Measurements from ENCODE around the gene CREG2. TPM values are rescaled to one million over a fixed set of nuclear protein-coding genes. Genes with fewer than 3 reads are reported as not detected.

CREG2 gene, protein sequence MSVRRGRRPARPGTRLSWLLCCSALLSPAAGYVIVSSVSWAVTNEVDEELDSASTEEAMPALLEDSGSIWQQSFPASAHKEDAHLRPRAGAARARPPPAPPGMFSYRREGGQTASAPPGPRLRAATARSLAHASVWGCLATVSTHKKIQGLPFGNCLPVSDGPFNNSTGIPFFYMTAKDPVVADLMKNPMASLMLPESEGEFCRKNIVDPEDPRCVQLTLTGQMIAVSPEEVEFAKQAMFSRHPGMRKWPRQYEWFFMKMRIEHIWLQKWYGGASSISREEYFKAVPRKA
- total RNA-seq: under 1 TPM in 2 of 4 donors, not detected in 2; under 0.01 to 0.16 TPM

DNA sequence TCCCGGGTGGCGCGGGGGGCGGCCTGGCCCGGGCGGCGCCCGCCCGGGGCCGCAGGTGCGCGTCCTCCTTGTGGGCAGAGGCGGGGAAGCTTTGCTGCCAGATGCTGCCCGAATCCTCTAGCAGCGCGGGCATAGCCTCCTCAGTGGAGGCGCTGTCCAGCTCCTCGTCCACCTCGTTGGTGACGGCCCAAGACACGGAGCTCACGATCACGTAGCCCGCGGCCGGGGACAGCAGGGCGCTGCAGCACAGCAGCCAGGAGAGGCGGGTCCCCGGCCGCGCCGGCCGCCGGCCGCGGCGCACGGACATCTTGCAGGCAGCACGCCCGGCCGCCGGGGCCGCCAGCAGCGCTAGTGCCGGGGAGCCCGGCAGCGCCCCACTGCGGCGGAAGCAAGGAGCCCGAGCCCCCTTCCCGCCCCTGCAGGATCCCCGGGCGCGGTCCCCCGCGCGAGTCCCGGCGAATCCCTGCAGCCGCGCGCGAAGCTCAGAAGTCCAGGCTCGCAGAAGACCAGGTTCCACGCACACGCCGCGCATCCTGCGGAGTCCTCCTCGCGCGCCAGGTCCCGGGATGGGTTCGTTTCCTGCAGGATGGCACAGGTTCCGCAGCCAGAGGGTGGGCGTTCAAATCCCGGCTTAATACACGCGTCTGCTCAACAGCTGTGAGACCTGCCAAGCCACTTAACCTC is at the start of gene CREG2:
Gene CREG2 (minus strand): TSS at position 353 of the 684 bp plus-strand sequence. CDS start 46 bp downstream, at position 307.
- Histone ChIP-seq H3K9me3 (no peaks in the 10 kb centered on the region), H3K36me3 (no peaks in the 10 kb centered on the region), H3K27me3 (peaks cover 67% of the 10 kb centered on the region), H3K27ac (no peak within 1 kb of the TSS), H3K4me1 (peaks cover 5 to 14% (median 11%) of the 10 kb centered on the region in 4 donors), H3K4me3 (peak within 1 kb of the TSS in 3 of 4 donors; percentile 21 to 61 (median 40))
- WGBS, 2 donors (ENCODE audit: low coverage in 1 of 2): 0 to 3% methylated on average over 4 to 9 of the region's 79 CpGs
- peak; percentile 32 for DNase-seq
- intact Hi-C loops (cut with DNase I; ENCODE audit: low total_unique reads): no loop called here
- in situ Hi-C loops (cut with MboI; ENCODE audit: low pct_ligation_motif_present in 1 of 4, low pct_unique_long_range_greater_than_20kb in 1 of 4, low sequenced_read_pairs in 3 of 4): no loop called here
- TF ChIP-seq EP300 (IDR thresholded peaks at IDR 0.05; ENCODE audit: low read depth) (no peak), POLR2A (IDR thresholded peaks at IDR 0.05) (no peak), POLR2AphosphoS5 (IDR thresholded peaks at IDR 0.05) (no peak), CTCF (IDR thresholded peaks at IDR 0.05) (peak in 3 of 5 experiments; percentile 22 to 48 (median 28))

DNA sequence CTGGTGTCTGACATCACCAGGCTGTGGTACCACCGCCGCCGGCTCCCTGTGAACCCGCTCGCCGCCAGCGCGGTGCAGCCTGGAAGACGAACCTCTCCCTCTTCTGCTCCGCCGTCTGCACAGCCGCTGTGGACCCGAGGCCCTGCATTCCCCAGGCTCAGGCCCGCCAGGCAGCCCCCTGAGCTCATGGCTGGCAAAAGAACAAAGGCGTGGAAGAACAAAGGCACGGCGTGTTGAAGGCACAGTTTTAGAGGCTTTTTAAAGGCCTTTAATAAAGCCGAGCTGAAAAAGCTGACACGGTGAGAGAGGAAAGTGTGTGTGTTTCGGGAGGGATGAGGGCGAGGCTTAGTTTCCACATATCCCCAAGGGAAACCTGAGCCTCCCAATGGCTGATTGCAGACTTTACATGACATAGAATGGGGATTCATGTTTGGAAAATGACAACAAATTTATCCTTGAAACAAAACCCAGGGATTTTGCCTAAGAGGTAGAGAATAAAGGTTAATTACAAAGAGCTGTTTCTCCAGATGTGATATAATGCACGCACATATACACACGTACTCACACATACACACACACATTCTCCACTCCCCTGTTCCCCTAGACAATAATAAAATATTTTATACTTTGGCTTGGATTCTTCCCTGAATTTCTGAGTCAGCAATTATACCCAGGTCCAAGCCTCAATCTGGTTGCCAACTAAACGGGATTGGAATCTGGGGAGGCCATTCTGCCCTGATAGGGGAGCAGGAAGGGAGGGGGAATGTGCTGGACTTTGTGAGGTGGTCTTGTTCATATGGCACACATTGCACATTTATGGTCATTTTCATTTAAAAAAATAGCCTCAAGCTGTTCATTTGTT is 47.9 kb upstream of the CREG2 start:
- no peak for TF ChIP-seq POLR2AphosphoS5 (IDR thresholded peaks at IDR 0.05)
- no peak for TF ChIP-seq POLR2A (IDR thresholded peaks at IDR 0.05)
- TF ChIP-seq CTCF (IDR thresholded peaks at IDR 0.05): no peak
- TF ChIP-seq EP300 (IDR thresholded peaks at IDR 0.05; ENCODE audit: low read depth): no peak
- intact Hi-C loops (cut with DNase I; ENCODE audit: low total_unique reads): no loop called here
- 81 to 88% methylated on average over 7 to 24 of the region's 24 CpGs for WGBS, 2 donors (ENCODE audit: low coverage in 1 of 2)
- Histone ChIP-seq H3K4me1 (no peaks in the 10 kb centered on the region), H3K27me3 (no peaks in the 10 kb centered on the region), H3K4me3 (no peak overlapping the region), H3K27ac (no peak overlapping the region), H3K36me3 (no peaks in the 10 kb centered on the region), H3K9me3 (no peaks in the 10 kb centered on the region)
- in situ Hi-C loops (cut with MboI; ENCODE audit: low pct_ligation_motif_present in 1 of 4, low pct_unique_long_range_greater_than_20kb in 1 of 4, low sequenced_read_pairs in 3 of 4): no loop called here
- DNase-seq: no peak

DNA sequence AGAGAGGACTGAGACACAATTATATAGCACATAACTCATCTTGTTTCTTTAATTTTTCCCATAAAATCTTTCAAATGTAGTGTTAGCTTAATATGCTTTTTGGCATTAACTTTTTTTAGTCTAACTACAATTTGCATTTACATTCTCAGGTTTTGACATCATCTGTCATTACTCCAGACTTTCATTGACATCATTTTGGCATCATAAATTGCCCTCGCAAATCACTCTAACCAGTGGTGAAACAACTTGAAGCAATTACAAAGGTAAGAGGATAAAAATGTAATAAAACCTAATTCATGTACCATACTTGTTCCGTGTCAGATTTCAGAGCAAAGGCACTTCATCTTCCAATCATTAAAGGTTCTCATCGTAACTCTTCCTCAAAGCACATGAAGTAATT is 46.2 kb upstream of the CREG2 start:
- intact Hi-C loops (cut with DNase I; ENCODE audit: low total_unique reads) (no loop called here), in situ Hi-C loops (cut with MboI; ENCODE audit: low pct_ligation_motif_present in 1 of 4, low pct_unique_long_range_greater_than_20kb in 1 of 4, low sequenced_read_pairs in 3 of 4) (no loop called here)

More for the DNA sequence above, 46.2 kb upstream of the CREG2 start:
- 79 to 82% methylated on average over 3 of the region's 3 CpGs for WGBS, 2 donors (ENCODE audit: low coverage in 1 of 2)
- Histone ChIP-seq H3K9me3 (no peaks in the 10 kb centered on the region), H3K27ac (no peak overlapping the region), H3K4me3 (no peak overlapping the region), H3K27me3 (no peaks in the 10 kb centered on the region), H3K36me3 (no peaks in the 10 kb centered on the region), H3K4me1 (no peaks in the 10 kb centered on the region)
- no peak for DNase-seq
- TF ChIP-seq EP300 (IDR thresholded peaks at IDR 0.05; ENCODE audit: low read depth) (no peak), CTCF (IDR thresholded peaks at IDR 0.05) (no peak), POLR2AphosphoS5 (IDR thresholded peaks at IDR 0.05) (no peak), POLR2A (IDR thresholded peaks at IDR 0.05) (no peak)

Data from transverse colon (tissue), 4 donors.